ENCODE results near the gene CIROP. TPM values are rescaled to one million over a fixed set of nuclear protein-coding genes. Genes with fewer than 3 reads are reported as not detected.
A peak's percentile ranks its signal among the peaks of the same experiment; 100 is the strongest.

Gene CIROP
- total RNA-seq (2022) (not detected in 2 replicates), Bru-seq, nascent RNA (not detected), BruChase-seq, experiment 1, labeled RNA remaining after a 6-hour chase (not detected), BruChase-seq, experiment 2, labeled RNA remaining after a 2-hour chase (not detected)
- long read RNA-seq = 0 reads

- Mint-ChIP-seq H3K4me3 (ENCODE audit: unreplicated experiment) (no peak within 1 kb of the TSS), H3K27ac (ENCODE audit: low read depth, unreplicated experiment) (no peak within 1 kb of the TSS), H3K9me3 (ENCODE audit: unreplicated experiment) (no peaks in the 10 kb centered on the region), H3K27me3 (ENCODE audit: insufficient read depth, unreplicated experiment) (no peaks in the 10 kb centered on the region), H3K36me3 (ENCODE audit: insufficient read depth, unreplicated experiment) (peaks cover 12% of the 10 kb centered on the region), H3K4me1 (ENCODE audit: insufficient read depth, unreplicated experiment) (peaks cover 3% of the 10 kb centered on the region)
- TF ChIP-seq CTCF (IDR thresholded peaks at IDR 0.05; ENCODE audit: unreplicated experiment) = no peak
- no TSS peak for BruUV-seq (replicated peaks)
- DNase-seq (ENCODE audit: unreplicated experiment) = no peak
- ChIA-PET POLR2A (no interaction called here), CTCF (interaction anchor here (1.9 kb wide), 1 partner anchor 36 kb away, joined by 5 read pairs; no protein-coding TSS in a partner anchor)
- intact Hi-C loops (cut with micrococcal nuclease) = no loop called here
These were observed at the start of gene CIROP for GRCh38 chr14:23104591-23105347. TSS of gene CIROP (minus strand) at chr14:23104989. CDS start at chr14:23104920, 69 bp downstream.

- H3K4me3 Mint-ChIP-seq (ENCODE audit: unreplicated experiment) = peak overlapping the region; percentile 52
- peak overlapping the region; percentile 49 for H3K27ac Mint-ChIP-seq (ENCODE audit: low read depth, unreplicated experiment)
These were observed 49.3 kb upstream of the CIROP start for GRCh38 chr14:23153851-23154796.

GRCh38 chr14:23151342-23151741 lies 46.6 kb upstream of the CIROP start:
- Mint-ChIP-seq H3K4me3 (ENCODE audit: unreplicated experiment) (no peak overlapping the region), H3K36me3 (ENCODE audit: insufficient read depth, unreplicated experiment) (no peaks in the 10 kb centered on the region), H3K27me3 (ENCODE audit: insufficient read depth, unreplicated experiment) (no peaks in the 10 kb centered on the region), H3K4me1 (ENCODE audit: insufficient read depth, unreplicated experiment) (peaks cover 46% of the 10 kb centered on the region), H3K9me3 (ENCODE audit: unreplicated experiment) (no peaks in the 10 kb centered on the region), H3K27ac (ENCODE audit: low read depth, unreplicated experiment) (no peak overlapping the region)
- DNase-seq (ENCODE audit: unreplicated experiment) = no peak
- ChIA-PET CTCF (interaction anchor here (0.6 to 2.9 kb wide), 6 partner anchors 9 to 168 kb away, joined by 3 to 14 read pairs (median 7); no protein-coding TSS in a partner anchor), POLR2A (interaction anchor here (0.9 to 2.2 kb wide), 5 partner anchors 9 to 25 kb away, joined by 3 to 7 read pairs (median 5); no protein-coding TSS in a partner anchor)
- no TSS peak for BruUV-seq (replicated peaks)
- TF ChIP-seq CTCF (IDR thresholded peaks at IDR 0.05; ENCODE audit: unreplicated experiment) = no peak
- intact Hi-C loops (cut with micrococcal nuclease) = no loop called here

More at GRCh38 chr14:23153851-23154796, 49.3 kb upstream of the CIROP start:
- POLR2A ChIA-PET = interaction anchor here (0.7 to 4.0 kb wide), 13 partner anchors 8 to 236 kb away, joined by 3 to 32 read pairs (median 6); partner anchors contain the start of genes ACIN1 and C14orf119
- Mint-ChIP-seq H3K27me3 (ENCODE audit: insufficient read depth, unreplicated experiment) (no peaks in the 10 kb centered on the region), H3K36me3 (ENCODE audit: insufficient read depth, unreplicated experiment) (no peaks in the 10 kb centered on the region), H3K4me1 (ENCODE audit: insufficient read depth, unreplicated experiment) (peaks cover 37% of the 10 kb centered on the region), H3K9me3 (ENCODE audit: unreplicated experiment) (no peaks in the 10 kb centered on the region)
- TF ChIP-seq CTCF (IDR thresholded peaks at IDR 0.05; ENCODE audit: unreplicated experiment) = no peak
- peak; percentile 79 for DNase-seq (ENCODE audit: unreplicated experiment)
- intact Hi-C loops (cut with micrococcal nuclease) = loop anchor here (2.0 kb wide), 2 partner anchors 33 to 59 kb away; partner anchors contain the start of genes ACIN1 and C14orf119
- CTCF ChIA-PET = interaction anchor here (0.7 to 4.3 kb wide), 10 partner anchors 12 to 182 kb away, joined by 3 to 35 read pairs (median 6); no protein-coding TSS in a partner anchor
- BruUV-seq (replicated peaks) = TSS peak; percentile 19
